K562 (cell line): ENCODE measurements around the gene ZNF778. TPM values are rescaled to one million over a fixed set of nuclear protein-coding genes. Genes with fewer than 3 reads are reported as not detected.

Source experiments
- BHLHE40 ChIP-seq: IDR thresholded peaks from 2 replicates; pipeline ENCODE4 v1.6.1; 2011; ENCODE audit warnings: low read length, improper control_type of control experiment
- CBX3 ChIP-seq, 2 experiments: IDR thresholded peaks; 1 replicate in 1 of 2; 2 replicates in 1 of 2; pipeline ENCODE4 v1.6.1; 2012; ENCODE audit warnings: inconsistent platforms in 2 of 2, low read length in 2 of 2, borderline replicate concordance in 1 of 2, control low read depth in 1 of 2
- CEBPG ChIP-seq, 3 experiments: fragments of 200-800 bp in 1 of 3; sonication (Bioruptor generic) in 1 of 3; sonication (generic) in 1 of 3; formaldehyde crosslinking in 1 of 3; IDR thresholded peaks in 2 of 3; conservative IDR thresholded peaks in 1 of 3; 2 replicates each; pipeline versions ENCODE4 v1.6.1 to v1.8.0; 2016 to 2022; ENCODE audit warnings: missing compliant biosample characterization in 2 of 3, missing genetic modification characterization in 2 of 3, mild to moderate bottlenecking in 1 of 3, missing genetic modification reagents in 1 of 3
- CHCHD3 ChIP-seq: fragments of 250-450 bp; sonication (Bioruptor Pico); IDR thresholded peaks from 2 replicates; pipeline ENCODE4 v2.1.2; 2022; ENCODE audit warnings: mild to moderate bottlenecking
- GABPA ChIP-seq: fragments of 200-800 bp; sonication (Bioruptor generic); conservative IDR thresholded peaks from 2 replicates; pipeline ENCODE4 v1.6.1; 2016; ENCODE audit warnings: low read depth, missing genetic modification characterization, missing compliant biosample characterization
- HIVEP1 ChIP-seq: fragments of 250-450 bp; sonication (Bioruptor Pico); IDR thresholded peaks from 2 replicates; pipeline ENCODE4 v1.4.0; 2020; ENCODE audit warnings: mild to moderate bottlenecking
- HNRNPL ChIP-seq: fragments of 200-400 bp; formaldehyde crosslinking; IDR thresholded peaks from 2 replicates; pipeline ENCODE4 v1.6.1; 2017; ENCODE audit warnings: low read depth, mild to moderate bottlenecking, low read length
- MAFF ChIP-seq: IDR thresholded peaks from 2 replicates; pipeline ENCODE4 v1.6.1; 2012; ENCODE audit warnings: low read length, improper control_type of control experiment
- MTA2 ChIP-seq: fragments of 450-650 bp; IDR thresholded peaks from 2 replicates; pipeline ENCODE4 v1.6.1; 2016; ENCODE audit warnings: low read depth
- NCOA4 ChIP-seq: fragments of 450-650 bp; IDR thresholded peaks from 2 replicates; pipeline ENCODE4 v1.6.1; 2018; ENCODE audit warnings: mild to moderate bottlenecking; ENCODE audit not compliant: partially characterized antibody
- NCOA6 ChIP-seq: fragments of 450-650 bp; IDR thresholded peaks from 2 replicates; pipeline ENCODE4 v1.6.1; 2017; ENCODE audit warnings: mild to moderate bottlenecking
- PCBP1 ChIP-seq: fragments of 200-400 bp; formaldehyde crosslinking; IDR thresholded peaks from 2 replicates; pipeline ENCODE4 v1.6.1; 2018; ENCODE audit warnings: mild to moderate bottlenecking, low read depth, low read length; ENCODE audit not compliant: poor library complexity, severe bottlenecking
- POLR2H ChIP-seq: IDR thresholded peaks from 2 replicates; pipeline ENCODE4 v1.6.1; 2016; ENCODE audit warnings: missing genetic modification characterization, low read depth, mild to moderate bottlenecking, control low read depth, missing compliant biosample characterization, moderate library complexity
- PTTG1 ChIP-seq: fragments of 450-650 bp; IDR thresholded peaks from 2 replicates; pipeline ENCODE4 v1.6.1; 2016; ENCODE audit warnings: low read depth, mild to moderate bottlenecking, missing genetic modification characterization, missing compliant biosample characterization
- RBM14 ChIP-seq: fragments of 200-400 bp; formaldehyde crosslinking; IDR thresholded peaks from 2 replicates; pipeline ENCODE4 v1.6.1; 2018; ENCODE audit warnings: low read depth, mild to moderate bottlenecking, low read length, moderate library complexity, borderline replicate concordance; ENCODE audit not compliant: insufficient read depth
- RCOR1 ChIP-seq, 2 experiments: IDR thresholded peaks; 2 replicates each; pipeline ENCODE4 v1.6.1; 2012; ENCODE audit warnings: low read depth in 2 of 2, low read length in 2 of 2, borderline replicate concordance in 1 of 2, improper control_type of control experiment in 1 of 2
- SLC30A9 ChIP-seq: fragments of 250-450 bp; sonication (Bioruptor Pico); IDR thresholded peaks from 2 replicates; pipeline ENCODE4 v1.8.0; 2022; ENCODE audit warnings: mild to moderate bottlenecking, moderate library complexity
- SMC3 ChIP-seq: conservative IDR thresholded peaks from 2 replicates; pipeline ENCODE4 v1.6.1; 2011; ENCODE audit warnings: low read depth, low read length, improper control_type of control experiment; ENCODE audit not compliant: insufficient read depth
- XRCC5 ChIP-seq: fragments of 200-400 bp; formaldehyde crosslinking; IDR thresholded peaks from 2 replicates; pipeline ENCODE4 v1.6.1; 2017; ENCODE audit warnings: low read depth, mild to moderate bottlenecking, low read length
- ZNF121 ChIP-seq: sonication (generic); formaldehyde crosslinking; conservative IDR thresholded peaks from 2 replicates; pipeline ENCODE4 v1.8.0; 2022; ENCODE audit warnings: missing genetic modification reagents
- ZNF511 ChIP-seq: sonication (generic); formaldehyde crosslinking; IDR thresholded peaks from 2 replicates; pipeline ENCODE4 v1.8.0; 2022; ENCODE audit warnings: mild to moderate bottlenecking, missing genetic modification reagents
- ZNF583 ChIP-seq: fragments of 250-450 bp; sonication (Bioruptor Pico); IDR thresholded peaks from 2 replicates; pipeline ENCODE4 v1.4.0; 2020
- ZNF778 ChIP-seq: fragments of 450-650 bp; formaldehyde crosslinking; IDR thresholded peaks from 2 replicates; pipeline ENCODE4 v1.4.0; 2020; ENCODE audit warnings: mild to moderate bottlenecking, moderate library complexity
- polyA plus RNA-seq, 8 experiments: library from polyadenylated mRNA; depleted of rRNA in 4 of 8; stranded (reverse) in 5 of 8; unstranded in 3 of 8; fragments of >200 nt; fragmentation: Nextera tagmentation in 2 of 8; fragmentation: Illumina TruSeq in 1 of 8; extraction: Ambion mirVana in 2 of 8; extraction: Trizol in 1 of 8; gene quantifications; 2 replicates each; pipeline versions ENCODE4 v1.2.1 to v1.2.3, GENCODE V29; 2011 to 2014; ENCODE audit warnings: inconsistent platforms in 1 of 8, missing spikeins in 1 of 8
- total RNA-seq, 7 experiments: library from RNA; depleted of rRNA in 6 of 7; stranded (reverse); fragments of >200 nt in 6 of 7; fragmentation: Illumina TruSeq in 2 of 7; extraction: Trizol in 2 of 7; gene quantifications; 2 replicates each; pipeline versions ENCODE4 v1.2.1 to v1.2.3, GENCODE V29; 2011 to 2021; ENCODE audit warnings: low replicate concordance in 1 of 7

The ZNF778 gene
- total and polyA plus RNA-seq, 9 of the 15 experiments (the other 6 are each of a cell fraction or from before 2014, with no cell fraction given) = 0.70 to 60.6 (median 7.5) TPM

GRCh38 chr16:89217388-89218191 is at the start of gene ZNF778 (continued):
- TF ChIP-seq RCOR1 (IDR thresholded peaks at IDR 0.05; ENCODE audit: borderline replicate concordance in 1 of 2, low read depth in 2 of 2, low read length in 2 of 2) = no peak
- TF ChIP-seq PCBP1 = peak; percentile 33
- 0 out of 2 replicates have a peak, but pooled peaks have one; percentile 50 for TF ChIP-seq ZNF583 (CRISPR knock-in tag)
- no peak for TF ChIP-seq MAFF
- TF ChIP-seq ZNF778 = no peak
- peak in 1 of 2 experiments; percentile 14; a peak in 1 of 3 replicates for TF ChIP-seq CBX3 (IDR thresholded peaks at IDR 0.05; ENCODE audit: borderline replicate concordance in 1 of 2, low read length in 2 of 2)
- peak; percentile 98 for TF ChIP-seq GABPA (tag)
- no peak for TF ChIP-seq CEBPG (CRISPR knock-in tag; IDR thresholded peaks at IDR 0.05)
- no peak for TF ChIP-seq CEBPG (tag; conservative IDR thresholded peaks at IDR 0.05 in 1 of 2, IDR thresholded peaks at IDR 0.05 in 1 of 2)
- TF ChIP-seq NCOA4 = no peak
- TF ChIP-seq SLC30A9 = no peak
- TF ChIP-seq MTA2 = no peak
- TF ChIP-seq XRCC5 = no peak
- TF ChIP-seq CHCHD3 (CRISPR knock-in tag) = no peak
- TF ChIP-seq BHLHE40 = no peak
- TF ChIP-seq NCOA6 = no peak
- no peak for TF ChIP-seq SMC3
- TF ChIP-seq PTTG1 (tag) = no peak
- no peak for TF ChIP-seq ZNF121 (CRISPR knock-in tag)
- TF ChIP-seq RBM14 = 0 out of 2 replicates have a peak, but pooled peaks have one; percentile 24
- TF ChIP-seq HIVEP1 = no peak
- no peak for TF ChIP-seq HNRNPL
- TF ChIP-seq ZNF511 (CRISPR knock-in tag) = peak; percentile 59; the same call in 1 of the 2 replicates
- TF ChIP-seq POLR2H (tag) = no peak
